GM18508 (cell line): ENCODE data around the gene ASIC1.
A peak's percentile ranks its signal among the peaks of the same experiment; 100 is the strongest.

ENCODE experiments used
- ATAC-seq: cut with Tn5 transposase; IDR thresholded peaks from one replicate; pipeline ENCODE4 v1.9.1; 2021; ENCODE audit warnings: moderate number of reproducible peaks; ENCODE audit not compliant: insufficient read depth, unreplicated experiment

The ASIC1 gene

GRCh38 chr12:50104417-50105366, 47.3 kb downstream of the ASIC1 start:
- no peak for ATAC-seq

- no peak for ATAC-seq
These were observed 48.6 kb downstream of the ASIC1 start for GRCh38 chr12:50105913-50106450.

GRCh38 chr12:50106907-50107306, 49.5 kb downstream of the ASIC1 start:
- ATAC-seq, result no peak

GRCh38 chr12:50107416-50108268, 50.2 kb downstream of the ASIC1 start:
- no peak for ATAC-seq

GRCh38 chr12:50109319-50109718, 51.9 kb downstream of the ASIC1 start:
- no peak for ATAC-seq

GRCh38 chr12:50110127-50110761, 52.8 kb downstream of the ASIC1 start:
- no peak for ATAC-seq

- ATAC-seq, result no peak
These were observed 53.5 kb downstream of the ASIC1 start for GRCh38 chr12:50110762-50111351.

- no peak for ATAC-seq
These were observed 53.9 kb downstream of the ASIC1 start for GRCh38 chr12:50111395-50111692.

- ATAC-seq, result peak; percentile 80
These were observed 54.5 kb downstream of the ASIC1 start, which contains the start of gene COX14 for GRCh38 chr12:50111693-50112455. Gene COX14 (plus strand): TSS chr12:50112236. CDS start chr12:50120044, 7,808 bp downstream.

- ATAC-seq, result no peak
These were observed 55.2 kb downstream of the ASIC1 start for GRCh38 chr12:50112456-50113218.

- ATAC-seq, result no peak
These were observed 59.7 kb downstream of the ASIC1 start for GRCh38 chr12:50117057-50117622.

GRCh38 chr12:50119387-50119786, 62.0 kb downstream of the ASIC1 start:
- no peak for ATAC-seq

- ATAC-seq, result no peak
These were observed 63.1 kb downstream of the ASIC1 start for GRCh38 chr12:50120521-50120920.

GRCh38 chr12:50120953-50121352, 63.6 kb downstream of the ASIC1 start:
- ATAC-seq, result no peak

GRCh38 chr12:50121641-50122040, 64.2 kb downstream of the ASIC1 start:
- ATAC-seq, result no peak

- ATAC-seq, result no peak
These were observed 65.8 kb downstream of the ASIC1 start for GRCh38 chr12:50123203-50123602.

- no peak for ATAC-seq
These were observed 70.2 kb downstream of the ASIC1 start for GRCh38 chr12:50127546-50127945.

GRCh38 chr12:50129290-50129689, 71.9 kb downstream of the ASIC1 start:
- no peak for ATAC-seq
